Left lobe of liver (tissue), 2 donors: ENCODE measurements around the gene BBS7. TPM values are rescaled to one million over a fixed set of nuclear protein-coding genes. Genes with fewer than 3 reads are reported as not detected.

Experiments
- ATAC-seq: fragments of 200-7000 bp; cut with Tn5 transposase; one replicate; pipeline ENCODE4 v1.9.1; 2020; ENCODE audit warnings: mild to moderate bottlenecking, moderate library complexity
- DNase-seq: peaks from one replicate; pipeline ENCODE4 v3.0.0-alpha.2; 2020; ENCODE audit warnings: low spot score
- total RNA-seq: library from RNA; stranded (reverse); gene quantifications from one replicate; pipeline ENCODE4 v1.2.1, GENCODE V29; 2021
- donor health status: DM: no; HTN: no; CAD: no; lungs with moderate emphysema.
- donor health status: DM: no; HTN: yes; CAD: no.

BBS7 gene
- total RNA-seq, 1 donor from 2014 or later: 3.1 TPM

GRCh38 chr4:121838136-121838535 is 32.1 kb downstream of the BBS7 start:
- ATAC-seq: no peak
- DNase-seq: no peak

- DNase-seq (no peak), ATAC-seq (no peak)
These were observed 40.8 kb downstream of the BBS7 start for GRCh38 chr4:121829511-121829910.

DNA sequence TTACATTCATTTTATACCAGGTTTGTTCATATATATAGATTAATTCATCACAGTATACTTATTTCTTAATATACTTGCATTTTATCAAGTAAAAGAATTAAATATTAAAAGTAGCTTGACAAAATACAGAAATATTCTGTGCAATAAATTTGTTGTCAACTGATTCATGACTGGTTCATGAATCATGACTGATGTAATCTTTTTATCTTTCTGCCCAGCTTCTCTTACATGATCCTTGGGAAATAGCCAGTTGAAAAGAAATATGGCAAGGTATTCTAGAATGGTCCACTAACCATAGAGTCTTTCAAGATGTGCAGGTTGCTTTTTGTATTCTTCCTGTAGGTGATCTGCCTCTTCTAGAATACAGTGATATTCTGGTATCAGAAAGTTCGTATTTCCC is 42.4 kb downstream of the BBS7 start:
- DNase-seq (no peak), ATAC-seq (no peak)

DNA sequence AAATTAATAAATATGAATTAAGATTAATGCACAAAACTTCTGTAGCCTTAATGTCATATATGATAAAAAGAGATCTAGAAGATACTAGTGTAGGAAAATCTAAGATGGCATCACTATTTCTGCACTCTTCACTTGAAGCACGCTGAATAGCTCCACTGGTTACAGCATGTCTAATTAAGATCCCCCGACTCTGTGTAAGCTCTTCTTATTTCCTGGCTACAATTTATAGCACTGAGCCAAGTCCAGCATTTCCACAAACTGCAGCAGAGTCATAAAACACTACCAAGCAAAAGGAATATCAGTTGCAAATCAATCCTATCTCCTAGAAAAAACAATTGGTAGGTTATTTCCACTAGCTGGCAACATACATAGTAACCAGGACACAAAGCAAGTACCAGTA is 45.3 kb downstream of the BBS7 start:
- no peak for DNase-seq
- ATAC-seq: no peak

DNA sequence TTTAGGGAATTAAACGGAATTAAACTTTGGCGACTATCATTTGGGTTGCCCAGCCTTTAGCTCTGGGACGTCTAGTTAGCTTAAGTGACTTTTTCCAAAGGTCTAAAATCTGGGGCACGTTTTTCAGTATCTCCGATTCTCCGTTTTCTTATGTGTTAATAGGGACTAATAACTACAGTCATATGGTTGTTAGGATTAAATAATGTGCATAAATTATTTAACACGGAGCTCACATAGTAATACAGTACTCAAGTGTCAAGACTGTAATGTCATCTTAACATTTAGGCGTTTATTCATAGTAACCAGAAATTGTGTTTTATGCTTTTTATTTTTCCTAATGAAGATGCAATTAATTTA is 46.1 kb downstream of the BBS7 start:
- DNase-seq (no peak), ATAC-seq (no peak)

DNA sequence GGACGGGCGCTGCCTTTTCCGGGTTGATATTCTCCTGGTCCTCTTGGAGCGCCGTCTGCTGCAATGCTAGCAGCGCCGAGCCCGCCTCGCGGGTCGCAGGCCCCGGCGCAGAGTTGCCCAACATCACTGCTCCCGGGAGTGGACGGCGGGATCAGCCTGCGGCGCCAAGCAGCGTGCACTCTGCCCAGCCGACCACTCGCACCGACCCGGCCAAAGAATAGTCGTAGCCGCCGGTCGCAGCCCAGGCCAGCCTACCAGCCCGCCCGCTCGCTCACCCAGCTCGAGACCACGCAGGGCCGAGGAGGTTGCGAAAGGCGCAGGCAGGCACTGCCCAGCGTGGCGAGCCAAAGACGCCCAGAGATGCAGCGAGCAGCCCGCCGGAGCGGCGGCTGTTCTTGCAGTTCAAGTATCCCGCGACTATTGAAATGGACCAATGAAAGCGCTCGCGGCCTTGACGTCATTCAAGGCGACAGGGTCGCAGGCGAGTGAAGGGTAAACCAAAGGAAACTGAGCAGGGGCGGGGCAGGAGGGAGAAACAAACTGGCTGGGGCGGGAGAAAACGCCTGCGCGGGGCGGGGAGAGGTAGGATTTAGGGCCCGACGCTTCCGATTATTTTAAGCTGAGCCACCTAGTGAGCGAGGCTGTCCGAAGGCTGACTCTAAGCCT is 46.6 kb downstream of the BBS7 start, which contains the start of gene CCNA2:
TSS of gene CCNA2 (minus strand) at position 379 of the 666 bp plus-strand sequence. CDS start at position 124, 255 bp downstream.
- ATAC-seq: peak; percentile 100
- DNase-seq: peak; percentile 96

- peak; percentile 5 for ATAC-seq
- DNase-seq: peak; percentile 53
These were observed 47.3 kb downstream of the BBS7 start for GRCh38 chr4:121822796-121823504.

DNA sequence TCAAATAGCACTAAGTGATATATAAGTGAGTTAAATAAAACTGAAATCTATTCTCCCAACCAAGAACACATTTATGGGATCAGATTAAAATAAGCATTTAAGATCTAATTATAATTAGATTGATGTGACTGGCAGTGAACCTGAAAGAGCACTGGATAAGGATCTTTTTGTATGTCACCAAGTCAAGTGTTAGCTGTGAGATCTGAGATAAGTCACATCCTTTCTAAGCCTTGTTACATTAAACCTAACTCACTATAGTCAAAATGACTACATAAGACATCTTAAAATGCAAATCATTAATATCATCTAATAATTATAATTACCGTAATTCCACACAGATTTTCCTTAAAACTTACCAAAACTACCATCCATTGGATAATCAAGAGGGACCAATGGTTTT is 48.2 kb downstream of the BBS7 start:
- ATAC-seq: no peak
- no peak for DNase-seq

DNA sequence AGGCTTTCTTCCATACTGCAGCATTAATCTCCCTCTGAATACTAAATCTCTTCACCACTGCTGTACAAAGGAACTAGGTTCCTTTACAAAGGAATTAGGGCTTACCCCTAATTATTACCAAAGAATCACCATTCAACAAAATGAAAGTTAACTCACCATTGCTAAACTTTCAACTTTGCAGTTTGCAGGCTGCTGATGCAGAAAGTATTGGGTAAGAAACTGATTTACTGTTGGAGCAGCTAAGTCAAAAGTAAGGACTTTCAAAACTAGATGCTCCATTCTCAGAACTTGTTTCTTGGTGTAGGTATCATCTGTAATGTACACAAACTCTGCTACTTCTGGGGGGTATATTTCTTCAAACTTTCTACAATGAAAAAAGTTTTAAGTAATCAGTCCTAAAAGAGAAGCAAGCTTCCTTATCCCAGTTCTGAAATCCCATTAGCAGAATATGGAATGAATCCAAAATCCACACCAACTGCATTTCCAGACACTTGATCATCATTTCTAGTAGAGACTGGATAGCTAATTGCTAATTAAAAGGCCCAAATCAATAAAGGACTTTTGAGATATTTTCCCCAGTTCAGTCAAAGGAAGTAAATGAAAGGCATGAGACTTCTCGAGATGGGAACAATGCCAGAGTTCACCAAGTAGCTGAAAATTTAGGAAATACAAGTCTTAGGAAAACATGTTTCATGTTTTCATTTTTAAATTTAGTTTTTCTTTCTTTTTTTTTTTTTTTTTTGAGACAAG is 50.9 kb downstream of the BBS7 start:
- no peak for DNase-seq
- ATAC-seq: no peak

- DNase-seq: no peak
- no peak for ATAC-seq
These were observed 52.1 kb downstream of the BBS7 start for GRCh38 chr4:121818215-121818614.

DNA sequence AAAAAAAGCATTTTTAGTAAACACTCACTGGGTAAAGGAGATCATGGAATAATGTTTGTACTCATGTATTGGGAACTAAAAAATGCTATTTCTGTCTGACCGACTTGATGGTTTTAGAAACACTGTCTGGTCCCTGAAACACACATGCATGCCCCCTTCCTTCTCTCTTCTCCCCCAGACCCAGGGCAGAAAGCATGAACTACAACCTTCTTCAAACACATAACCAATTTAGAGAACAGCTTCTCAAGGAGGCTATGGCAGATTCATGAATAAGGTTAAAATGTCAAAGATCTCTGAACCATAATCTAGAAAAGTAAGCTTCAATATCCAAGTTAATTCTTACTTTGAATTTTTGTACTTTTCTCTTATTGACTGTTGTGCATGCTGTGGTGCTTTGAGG is 52.6 kb downstream of the BBS7 start:
- ATAC-seq: no peak
- no peak for DNase-seq

DNA sequence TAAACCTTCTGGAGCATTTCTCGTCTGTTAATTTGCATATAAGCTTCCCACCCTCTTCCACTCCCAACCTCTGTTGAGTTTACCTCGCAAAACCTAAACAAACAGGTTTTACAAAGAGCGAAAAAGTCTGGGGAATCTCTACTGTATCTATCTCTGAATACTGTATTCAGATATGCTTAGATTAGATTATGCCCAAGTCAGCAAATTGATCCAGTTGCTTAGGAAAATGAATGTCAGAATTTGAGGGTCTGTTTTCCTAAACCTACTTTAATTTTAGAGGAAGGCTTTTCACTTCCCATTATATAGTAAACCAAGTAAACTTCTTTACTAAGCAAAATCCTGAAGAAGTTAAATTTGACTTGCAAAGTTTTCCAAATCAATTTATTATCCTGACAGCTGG is 53.3 kb downstream of the BBS7 start:
- DNase-seq (no peak), ATAC-seq (no peak)

- no peak for DNase-seq
- ATAC-seq: no peak
These were observed 55.5 kb downstream of the BBS7 start for GRCh38 chr4:121814756-121815155.

- no peak for DNase-seq
These were observed 59.2 kb downstream of the BBS7 start for GRCh38 chr4:121811122-121811521.

DNA sequence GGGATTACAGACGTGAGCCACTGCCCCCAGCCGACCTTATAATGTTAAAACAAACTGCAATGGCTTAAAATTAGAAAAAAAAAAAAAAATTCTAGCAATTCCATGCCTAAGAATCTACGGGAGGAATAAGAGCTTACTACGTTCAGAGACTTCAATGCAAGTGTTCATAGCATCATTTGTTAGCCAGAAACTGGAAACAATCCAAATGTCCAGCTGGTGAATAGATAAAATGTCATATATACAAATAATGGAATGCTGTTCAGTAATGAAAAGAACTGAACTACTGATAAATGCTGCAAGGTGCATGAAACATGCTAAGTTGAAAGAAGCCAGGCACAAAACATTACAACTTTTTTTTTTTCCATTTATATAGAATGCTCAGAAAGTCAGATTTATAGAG is 63.9 kb downstream of the BBS7 start:
- no peak for ATAC-seq
- no peak for DNase-seq

More at GRCh38 chr4:121811122-121811521, 59.2 kb downstream of the BBS7 start:
- no peak for ATAC-seq

GRCh38 chr4:121801715-121802075 is 68.6 kb downstream of the BBS7 start:
- DNase-seq (no peak), ATAC-seq (no peak)

DNA sequence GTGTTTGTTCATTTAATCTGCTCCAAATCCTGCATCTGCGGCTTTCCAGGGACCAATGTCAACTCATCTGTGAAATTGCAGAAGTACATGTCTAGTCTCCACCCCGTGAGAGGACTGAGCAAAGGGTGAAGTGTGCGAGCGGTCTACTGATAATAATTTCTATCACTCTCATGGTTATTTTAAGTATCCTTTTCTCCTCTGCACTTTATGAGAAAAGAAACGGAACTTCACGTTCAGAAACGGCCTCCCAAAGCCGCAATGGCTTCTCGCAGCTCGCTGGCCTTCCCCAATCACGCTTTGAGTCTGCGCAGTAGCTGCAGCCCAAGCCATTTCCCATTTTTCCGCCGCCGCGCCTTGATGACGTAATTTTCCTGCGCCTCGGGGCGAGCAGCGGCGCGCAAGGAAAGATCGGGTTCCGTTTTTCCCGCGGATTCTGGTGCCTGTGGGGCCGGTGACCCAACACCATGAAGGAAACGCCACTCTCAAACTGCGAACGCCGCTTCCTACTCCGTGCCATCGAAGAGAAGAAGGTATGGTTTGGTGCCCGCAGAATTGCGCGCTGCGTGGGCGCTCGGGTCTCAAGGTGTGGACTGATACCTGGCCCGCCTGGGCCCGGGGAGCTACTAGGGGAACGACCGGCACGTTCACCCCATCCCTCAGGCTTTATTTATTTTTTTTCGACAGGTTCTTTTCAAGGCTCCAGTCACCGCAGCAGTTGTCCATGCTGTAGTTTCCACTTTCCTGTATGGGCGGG is 69.1 kb downstream of the BBS7 start, which contains the start of gene EXOSC9:
TSS of gene EXOSC9 (plus strand) at position 363 of the 754 bp plus-strand sequence. CDS start at position 465, 102 bp downstream.
- peak; percentile 97 for ATAC-seq
- DNase-seq: peak; percentile 94

DNA sequence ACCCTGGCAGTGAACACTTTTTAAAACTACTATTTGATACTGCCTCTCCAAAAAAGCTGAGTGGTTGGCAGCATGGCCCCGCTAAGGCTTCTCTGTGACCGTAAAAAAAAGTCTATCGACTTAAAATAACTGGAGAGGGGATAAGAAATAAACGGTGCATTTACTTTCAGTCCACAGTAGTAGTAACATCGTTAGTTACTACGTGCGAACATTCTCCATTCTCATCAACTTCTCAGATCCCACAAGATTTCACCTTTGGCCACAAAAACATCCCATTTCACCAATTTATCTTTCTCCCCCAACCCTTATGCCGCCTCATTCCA is 69.7 kb downstream of the BBS7 start:
- DNase-seq (no peak), ATAC-seq (peak; percentile 27)

DNA sequence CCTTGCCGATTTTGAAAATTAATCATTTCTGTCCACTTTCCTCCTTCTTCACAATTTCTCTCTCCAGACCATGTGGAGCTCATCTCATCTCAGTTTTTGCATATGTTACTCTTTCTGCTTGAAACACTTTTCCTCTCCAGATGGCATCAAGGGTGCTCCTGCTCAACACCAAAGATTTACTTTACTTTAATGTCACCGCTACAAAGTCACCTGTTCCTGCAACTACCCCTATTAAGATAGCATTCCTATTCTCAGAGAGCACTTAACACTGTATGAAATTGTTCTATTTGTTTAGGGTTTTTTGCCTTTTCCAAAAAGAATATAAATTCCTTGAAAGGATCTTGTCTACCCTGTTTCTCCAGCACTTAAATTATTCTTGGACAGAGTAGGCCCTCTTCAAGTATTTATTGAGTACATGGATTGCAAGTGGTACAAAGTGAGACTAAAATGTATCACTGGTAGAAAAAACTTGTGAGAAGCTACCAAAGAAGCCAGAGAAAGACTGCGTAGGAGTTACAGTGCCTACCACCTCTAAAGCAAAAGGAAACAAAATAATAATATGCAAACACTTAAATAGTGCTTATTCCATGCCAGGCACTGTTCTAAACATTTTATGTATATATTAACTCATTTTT is 70.3 kb downstream of the BBS7 start:
- ATAC-seq (no peak), DNase-seq (no peak)

- no peak for ATAC-seq
- no peak for DNase-seq
These were observed 71.0 kb downstream of the BBS7 start for GRCh38 chr4:121799208-121799823.
